Naive thymus-derived CD4-positive, alpha-beta T cell (primary cell): ENCODE results near the gene CLIC4. TPM values are rescaled to one million over a fixed set of nuclear protein-coding genes. Genes with fewer than 3 reads are reported as not detected.
"Not testable (repeated sequence)": the region's sequence is repeated elsewhere in the genome, so short reads cannot be mapped to it uniquely, and the experiment has no call there.

Experiments
- ATAC-seq: fragments of 150-1000 bp; cut with Tn5 transposase; 2 replicates; pipeline ENCODE4 v1.10.0; 2021; ENCODE audit warnings: mild to moderate bottlenecking, moderate library complexity
- CTCF ChIA-PET: fragments of 350-600 bp; sonication (Branson Sonifier 250); formaldehyde crosslinking; loops from one replicate; lab custom pipeline; 2021; ENCODE audit warnings: antibody characterized with exemption; lab: Charles Lee
- POLR2A ChIA-PET: fragments of 350-600 bp; sonication (Branson Sonifier 250); formaldehyde crosslinking; loops from one replicate; lab custom pipeline; 2021; ENCODE audit warnings: antibody characterized with exemption, inconsistent platforms; lab: Charles Lee
- DNase-seq, 9 donors: peaks; one replicate each; pipeline versions ENCODE4 v3.0.0 to v3.0.0-alpha.2; 2020 to 2022; ENCODE audit warnings: mixed read lengths in 1 of 9
- H3K27ac ChIP-seq: one replicate; pipeline ENCODE4 v1.7.0; 2013; ENCODE audit warnings: mild to moderate bottlenecking, low read depth, low read length, moderate library complexity
- H3K27me3 ChIP-seq, 2 donors: one replicate each; pipeline ENCODE4 v1.7.0; 2013; ENCODE audit warnings: low read length in 2 of 2, mild to moderate bottlenecking in 2 of 2, moderate library complexity in 2 of 2; ENCODE audit not compliant: control insufficient read depth in 2 of 2, insufficient read depth in 2 of 2
- H3K36me3 ChIP-seq, 3 experiments: 1 replicate in 2 of 3; 2 replicates in 1 of 3; pipeline ENCODE4 v1.7.0; 2013; ENCODE audit warnings: low read length in 3 of 3, mild to moderate bottlenecking in 3 of 3, moderate library complexity in 1 of 3; ENCODE audit not compliant: insufficient read depth in 3 of 3, control insufficient read depth in 2 of 3
- H3K4me1 ChIP-seq, 2 donors: one replicate each; pipeline ENCODE4 v1.7.0; 2013; ENCODE audit warnings: low read length in 2 of 2, mild to moderate bottlenecking in 2 of 2, moderate library complexity in 1 of 2; ENCODE audit not compliant: control insufficient read depth in 2 of 2, insufficient read depth in 2 of 2
- H3K4me3 ChIP-seq: 2 replicates; pipeline ENCODE4 v1.7.0; 2013; ENCODE audit warnings: mild to moderate bottlenecking, low read length
- H3K9me3 ChIP-seq, 3 experiments: 1 replicate in 2 of 3; 2 replicates in 1 of 3; pipeline ENCODE4 v1.7.0; 2013; ENCODE audit warnings: low read length in 3 of 3; ENCODE audit not compliant: control insufficient read depth in 2 of 3
- H3K27ac Mint-ChIP-seq, 9 donors: one replicate each; pipeline ENCODE4 v1.8.0; 2020 to 2022; ENCODE audit warnings: mixed read lengths in 9 of 9, mild to moderate bottlenecking in 8 of 9, moderate library complexity in 5 of 9, inconsistent platforms in 2 of 9
- H3K27me3 Mint-ChIP-seq, 5 donors: one replicate each; pipeline ENCODE4 v1.8.0; 2021 to 2022; ENCODE audit warnings: mixed read lengths in 5 of 5, mild to moderate bottlenecking in 1 of 5
- H3K36me3 Mint-ChIP-seq, 5 donors: one replicate each; pipeline ENCODE4 v1.8.0; 2020 to 2022; ENCODE audit warnings: mixed read lengths in 5 of 5, mild to moderate bottlenecking in 3 of 5, inconsistent platforms in 1 of 5
- H3K4me1 Mint-ChIP-seq, 7 donors: one replicate each; pipeline ENCODE4 v1.8.0; 2020 to 2022; ENCODE audit warnings: mixed read lengths in 7 of 7, mild to moderate bottlenecking in 3 of 7, inconsistent platforms in 1 of 7
- H3K4me3 Mint-ChIP-seq, 10 donors: one replicate each; pipeline ENCODE4 v1.8.0; 2020 to 2022; ENCODE audit warnings: mild to moderate bottlenecking in 10 of 10, mixed read lengths in 10 of 10, moderate library complexity in 6 of 10, inconsistent platforms in 2 of 10
- H3K9me3 Mint-ChIP-seq, 11 donors: one replicate each; pipeline ENCODE4 v1.8.0; 2020 to 2022; ENCODE audit warnings: mixed read lengths in 11 of 11, mild to moderate bottlenecking in 4 of 11, inconsistent platforms in 1 of 11, moderate library complexity in 1 of 11
- intact Hi-C, 2 donors: fragments of 100-400 bp; cut with micrococcal nuclease; formaldehyde crosslinking; loops; one replicate each; pipeline ENCODE4 v1.15.1; 2023
- polyA plus RNA-seq, 2 donors: library from polyadenylated mRNA; unstranded; fragments of 300-500 nt; fragmentation: Illumina TruSeq; gene quantifications; one replicate each; pipeline ENCODE4 v1.2.3, GENCODE V29; 2021
- total RNA-seq, 6 experiments: library from RNA in 5 of 6; stranded (reverse) in 5 of 6; gene quantifications; 1 replicate in 5 of 6; 2 replicates in 1 of 6; pipeline ENCODE4 v1.2.3 and lab custom pipeline; 2021 to 2026

CLIC4 gene
- total and polyA plus RNA-seq, 7 experiments from 2014 or later: 0.54 to 16.8 (median 1.7) TPM

- H3K4me1 ChIP-seq: no peaks in the 10 kb centered on the region
- no peaks in the 10 kb centered on the region for H3K9me3 ChIP-seq
- Mint-ChIP-seq H3K36me3 (no peaks in the 10 kb centered on the region), H3K27ac (no peak overlapping the region), H3K9me3 (no peaks in the 10 kb centered on the region), H3K4me1 (peaks cover 0 to 26% (median 0%) of the 10 kb centered on the region in 7 donors), H3K4me3 (no peak overlapping the region), H3K27me3 (peaks cover 0 to 5% (median 0%) of the 10 kb centered on the region in 5 donors)
- ATAC-seq (no peak), DNase-seq (no peak)
- intact Hi-C loops: no loop called here
- ChIA-PET POLR2A (interaction anchor here (0.6 kb wide), 1 partner anchor 11 kb away, joined by 3 read pairs; no protein-coding TSS in a partner anchor), CTCF (no interaction called here)
- no peaks in the 10 kb centered on the region for H3K36me3 ChIP-seq
- no peaks in the 10 kb centered on the region for H3K27me3 ChIP-seq
- H3K4me3 ChIP-seq: no peak overlapping the region
- H3K27ac ChIP-seq: no peak overlapping the region
Observed at GRCh38 chr1:24751833-24752232, 6.6 kb downstream of the CLIC4 start.

DNA sequence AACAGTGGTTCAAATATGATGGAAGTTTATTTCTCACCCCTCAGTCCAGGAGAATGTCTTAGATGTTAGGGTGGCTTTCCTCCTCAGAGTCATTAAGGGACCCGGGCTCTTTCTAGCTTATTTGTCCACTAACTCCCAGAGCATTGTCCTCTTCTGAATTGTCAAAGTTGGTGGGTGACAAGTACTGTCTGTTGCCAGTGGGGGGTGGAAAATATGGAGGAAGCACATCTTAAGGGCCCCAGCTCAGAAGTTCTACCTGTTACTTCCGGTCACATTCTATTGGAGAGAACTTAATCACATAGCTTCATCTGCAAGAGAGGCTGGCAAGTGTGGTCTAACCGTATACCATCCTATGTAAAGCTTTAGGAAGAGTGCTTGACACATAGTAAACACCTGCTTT is 7.1 kb downstream of the CLIC4 start:
- DNase-seq (no peak), ATAC-seq (no peak)
- POLR2A ChIA-PET: interaction anchor here (0.6 kb wide), 1 partner anchor 11 kb away, joined by 3 read pairs; no protein-coding TSS in a partner anchor
- no peak overlapping the region for H3K4me3 ChIP-seq
- Mint-ChIP-seq H3K36me3 (no peaks in the 10 kb centered on the region), H3K27ac (no peak overlapping the region), H3K4me1 (peaks cover 0 to 22% (median 0%) of the 10 kb centered on the region in 7 donors), H3K27me3 (peaks cover 0 to 5% (median 0%) of the 10 kb centered on the region in 5 donors), H3K9me3 (no peaks in the 10 kb centered on the region), H3K4me3 (no peak overlapping the region)
- H3K27ac ChIP-seq: no peak overlapping the region
- intact Hi-C loops: no loop called here
- H3K4me1 ChIP-seq: no peaks in the 10 kb centered on the region
- no peaks in the 10 kb centered on the region for H3K27me3 ChIP-seq
- H3K36me3 ChIP-seq: no peaks in the 10 kb centered on the region
- H3K9me3 ChIP-seq: no peaks in the 10 kb centered on the region
- CTCF ChIA-PET: no interaction called here

DNA sequence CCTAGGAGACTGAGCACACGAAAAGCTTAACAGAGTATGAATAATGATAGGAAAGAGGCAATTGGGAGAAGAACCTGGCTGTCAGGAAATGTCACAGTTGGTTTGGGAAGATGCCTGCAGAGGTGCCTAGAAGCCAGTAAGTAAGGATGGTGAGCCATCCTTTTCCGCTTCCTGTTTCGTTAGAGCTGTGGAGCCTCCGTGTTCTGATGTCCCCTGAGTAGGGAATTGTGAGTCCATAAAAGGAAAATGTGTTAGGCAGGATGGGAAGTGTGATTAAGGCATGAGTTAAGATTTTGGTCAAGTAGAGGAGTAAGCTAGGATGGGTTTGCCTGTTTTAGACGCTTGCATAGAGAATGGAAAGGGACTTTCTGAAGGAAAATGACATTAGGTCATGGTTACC is 9.0 kb downstream of the CLIC4 start:
- Histone ChIP-seq H3K27ac (no peak overlapping the region), H3K4me1 (no peaks in the 10 kb centered on the region), H3K9me3 (no peaks in the 10 kb centered on the region), H3K4me3 (no peak overlapping the region), H3K27me3 (no peaks in the 10 kb centered on the region), H3K36me3 (no peaks in the 10 kb centered on the region)
- no peaks in the 10 kb centered on the region for H3K9me3 Mint-ChIP-seq
- H3K4me3 Mint-ChIP-seq: no peak overlapping the region
- intact Hi-C loops: no loop called here
- POLR2A ChIA-PET: interaction anchor here (0.8 to 1.1 kb wide), 2 partner anchors 9 to 27 kb away, joined by 3 to 4 read pairs; partner anchors contain the start of gene CLIC4
- ATAC-seq (no peak), DNase-seq (no peak)
- no peak overlapping the region for H3K27ac Mint-ChIP-seq
- CTCF ChIA-PET: interaction anchor here (0.7 kb wide), 1 partner anchor 73 kb away, joined by 4 read pairs; no protein-coding TSS in a partner anchor
- H3K27me3 Mint-ChIP-seq: peaks cover 0 to 5% (median 0%) of the 10 kb centered on the region in 5 donors
- H3K36me3 Mint-ChIP-seq: peaks cover 0 to 1% (median 0%) of the 10 kb centered on the region in 5 donors
- peaks cover 0 to 5% (median 0%) of the 10 kb centered on the region in 7 donors for H3K4me1 Mint-ChIP-seq

DNA sequence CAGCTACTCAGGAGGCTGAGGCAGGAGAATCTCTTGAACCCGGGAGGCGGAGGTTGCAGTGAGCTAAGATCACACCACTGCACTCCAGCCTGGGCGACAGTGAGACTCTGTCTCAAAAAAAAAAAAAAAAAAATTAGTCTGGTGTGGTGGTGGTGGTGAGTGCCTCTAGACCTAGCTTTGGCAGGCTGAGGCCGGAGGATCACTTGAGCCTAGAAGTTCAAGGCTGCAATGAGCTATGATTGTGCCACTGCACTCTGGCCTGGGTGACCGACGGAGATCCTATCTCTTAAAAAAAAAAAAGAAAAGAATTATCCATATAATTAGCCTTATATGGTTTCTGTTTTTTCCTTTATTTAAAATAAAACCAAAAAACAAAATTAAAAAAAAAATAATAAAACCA is 10.1 kb downstream of the CLIC4 start:
- H3K4me3 ChIP-seq, H3K27me3 Mint-ChIP-seq, H3K36me3 Mint-ChIP-seq, H3K36me3 ChIP-seq, H3K4me1 Mint-ChIP-seq, POLR2A ChIA-PET, H3K4me3 Mint-ChIP-seq, intact Hi-C loops, H3K9me3 ChIP-seq, H3K4me1 ChIP-seq, H3K27ac Mint-ChIP-seq, H3K27ac ChIP-seq, DNase-seq, H3K9me3 Mint-ChIP-seq, ATAC-seq, H3K27me3 ChIP-seq: not testable (repeated sequence)
- CTCF ChIA-PET: interaction anchor here (0.6 kb wide), 2 partner anchors 297 to 604 kb away, joined by 3 read pairs; no protein-coding TSS in a partner anchor

- CTCF ChIA-PET: no interaction called here
- Histone ChIP-seq H3K27ac (no peak overlapping the region), H3K9me3 (no peaks in the 10 kb centered on the region), H3K27me3 (no peaks in the 10 kb centered on the region), H3K4me3 (no peak overlapping the region), H3K36me3 (no peaks in the 10 kb centered on the region), H3K4me1 (no peaks in the 10 kb centered on the region)
- Mint-ChIP-seq H3K36me3 (peaks cover 0 to 1% (median 0%) of the 10 kb centered on the region in 5 donors), H3K9me3 (no peaks in the 10 kb centered on the region), H3K4me3 (no peak overlapping the region), H3K27me3 (peaks cover 0 to 5% (median 0%) of the 10 kb centered on the region in 5 donors), H3K27ac (no peak overlapping the region), H3K4me1 (peaks cover 0 to 2% (median 0%) of the 10 kb centered on the region in 7 donors)
- no peak for ATAC-seq
- POLR2A ChIA-PET: interaction anchor here (0.6 kb wide), 1 partner anchor 10 kb away, joined by 7 read pairs; no protein-coding TSS in a partner anchor
- intact Hi-C loops: no loop called here
- no peak for DNase-seq
Observed at GRCh38 chr1:24756395-24756794, 11.1 kb downstream of the CLIC4 start.

- Mint-ChIP-seq H3K4me1 (no peaks in the 10 kb centered on the region), H3K27ac (no peak overlapping the region), H3K9me3 (no peaks in the 10 kb centered on the region), H3K4me3 (no peak overlapping the region), H3K36me3 (peaks cover 0 to 1% (median 0%) of the 10 kb centered on the region in 5 donors), H3K27me3 (no peaks in the 10 kb centered on the region)
- H3K4me1 ChIP-seq: no peaks in the 10 kb centered on the region
- H3K4me3 ChIP-seq: no peak overlapping the region
- ATAC-seq (no peak), DNase-seq (no peak)
- ChIA-PET CTCF (interaction anchor here (0.6 kb wide), 1 partner anchor 18 kb away, joined by 3 read pairs; no protein-coding TSS in a partner anchor), POLR2A (no interaction called here)
- H3K9me3 ChIP-seq: no peaks in the 10 kb centered on the region
- no peak overlapping the region for H3K27ac ChIP-seq
- no peaks in the 10 kb centered on the region for H3K27me3 ChIP-seq
- intact Hi-C loops: no loop called here
- no peaks in the 10 kb centered on the region for H3K36me3 ChIP-seq
Observed at GRCh38 chr1:24759492-24759891, 14.2 kb downstream of the CLIC4 start.

DNA sequence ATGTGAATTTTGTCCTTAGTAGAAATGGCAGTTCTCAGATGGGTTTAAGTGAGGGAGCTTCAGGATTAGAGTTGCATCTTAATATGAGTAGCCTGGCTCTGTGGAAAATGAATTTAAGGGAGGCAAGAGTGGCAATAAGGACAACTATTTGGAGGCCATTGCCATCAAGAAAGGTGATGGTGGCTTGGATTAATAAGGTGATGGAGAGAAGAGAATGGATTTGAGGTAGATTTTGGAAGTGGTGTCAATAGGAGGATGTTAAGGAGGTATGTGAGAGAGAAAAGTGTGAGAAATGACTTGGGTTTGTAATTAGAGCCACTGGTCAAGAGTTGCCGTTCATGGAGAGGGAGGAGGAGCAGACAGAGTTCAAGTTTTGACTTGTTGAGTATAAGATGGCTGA is 16.3 kb downstream of the CLIC4 start:
- intact Hi-C loops: no loop called here
- no peaks in the 10 kb centered on the region for H3K4me1 ChIP-seq
- H3K4me3 Mint-ChIP-seq: no peak overlapping the region
- H3K27ac Mint-ChIP-seq: no peak overlapping the region
- no peaks in the 10 kb centered on the region for H3K4me1 Mint-ChIP-seq
- CTCF ChIA-PET: interaction anchor here (0.8 kb wide), 1 partner anchor 10 kb away, joined by 3 read pairs; no protein-coding TSS in a partner anchor
- ATAC-seq: no peak
- POLR2A ChIA-PET: no interaction called here
- H3K27ac ChIP-seq: no peak overlapping the region
- no peaks in the 10 kb centered on the region for H3K9me3 Mint-ChIP-seq
- H3K36me3 ChIP-seq: no peaks in the 10 kb centered on the region
- no peak overlapping the region for H3K4me3 ChIP-seq
- no peak for DNase-seq
- H3K9me3 ChIP-seq: no peaks in the 10 kb centered on the region
- no peaks in the 10 kb centered on the region for H3K27me3 Mint-ChIP-seq
- H3K36me3 Mint-ChIP-seq: peaks cover 0 to 1% (median 0%) of the 10 kb centered on the region in 5 donors
- H3K27me3 ChIP-seq: no peaks in the 10 kb centered on the region
